HepG2 (cell line): ENCODE data around the gene SMIM1. TPM values are rescaled to one million over a fixed set of nuclear protein-coding genes. Genes with fewer than 3 reads are reported as not detected.

ENCODE experiments used
- BORCS8-MEF2B ChIP-seq: sonication (generic); formaldehyde crosslinking; IDR thresholded peaks from 2 replicates; pipeline ENCODE4 v1.8.0; 2022; ENCODE audit warnings: mild to moderate bottlenecking, missing genetic modification reagents
- HMGXB4 ChIP-seq, 2 experiments: sonication (generic) in 1 of 2; formaldehyde crosslinking in 1 of 2; IDR thresholded peaks; 2 replicates each; pipeline versions ENCODE4 v1.4.0 to v1.6.1; 2018 to 2020; ENCODE audit warnings: missing genetic modification reagents in 2 of 2, borderline replicate concordance in 1 of 2, low read depth in 1 of 2, mild to moderate bottlenecking in 1 of 2, missing biosample characterization in 1 of 2
- NR1H2 ChIP-seq: sonication (generic); formaldehyde crosslinking; IDR thresholded peaks from 2 replicates; pipeline ENCODE4 v1.8.1; 2022; ENCODE audit warnings: low read depth, missing genetic modification reagents, borderline replicate concordance
- NR2F2 ChIP-seq: IDR thresholded peaks from 2 replicates; pipeline ENCODE4 v1.6.1; 2012; ENCODE audit warnings: low read depth, inconsistent platforms, borderline replicate concordance
- NRL ChIP-seq: sonication (generic); formaldehyde crosslinking; IDR thresholded peaks from 2 replicates; pipeline ENCODE4 v1.5.0; 2020; ENCODE audit warnings: missing genetic modification reagents, mild to moderate bottlenecking, moderate library complexity, borderline replicate concordance
- PHF8 ChIP-seq: sonication (generic); formaldehyde crosslinking; IDR thresholded peaks from 2 replicates; pipeline ENCODE4 v1.5.0; 2020; ENCODE audit warnings: missing genetic modification reagents
- RAD21 ChIP-seq: fragments of 450-650 bp; formaldehyde crosslinking; IDR thresholded peaks from 2 replicates; pipeline ENCODE4 v1.5.0; 2020; ENCODE audit warnings: mild to moderate bottlenecking
- RNF219 ChIP-seq: sonication (generic); formaldehyde crosslinking; IDR thresholded peaks from 2 replicates; pipeline ENCODE4 v1.5.0; 2020; ENCODE audit warnings: mild to moderate bottlenecking, missing genetic modification reagents
- RXRA ChIP-seq: sonication (generic); formaldehyde crosslinking; IDR thresholded peaks from 2 replicates; pipeline ENCODE4 v1.5.1; 2020; ENCODE audit warnings: missing genetic modification reagents
- THAP11 ChIP-seq: IDR thresholded peaks from 2 replicates; pipeline ENCODE4 v1.6.1; 2016; ENCODE audit warnings: missing biosample characterization, missing genetic modification reagents
- ZNF235 ChIP-seq: sonication (generic); formaldehyde crosslinking; IDR thresholded peaks from 2 replicates; pipeline ENCODE4 v1.8.1; 2023; ENCODE audit warnings: mild to moderate bottlenecking, missing genetic modification reagents, borderline replicate concordance
- ZNF383 ChIP-seq: sonication (generic); formaldehyde crosslinking; IDR thresholded peaks from 2 replicates; pipeline ENCODE4 v1.4.0; 2020; ENCODE audit warnings: missing genetic modification reagents, mild to moderate bottlenecking, borderline replicate concordance
- ZNF496 ChIP-seq: sonication (generic); formaldehyde crosslinking; IDR thresholded peaks from 2 replicates; pipeline ENCODE4 v1.8.1; 2023; ENCODE audit warnings: mild to moderate bottlenecking, moderate library complexity, missing genetic modification reagents; ENCODE audit not compliant: insufficient replicate concordance
- ZNF576 ChIP-seq: sonication (generic); formaldehyde crosslinking; IDR thresholded peaks from 2 replicates; pipeline ENCODE4 v1.4.0; 2020; ENCODE audit warnings: mild to moderate bottlenecking, missing genetic modification reagents
- ZNF724P ChIP-seq: sonication (generic); formaldehyde crosslinking; IDR thresholded peaks from 2 replicates; pipeline ENCODE4 v1.8.0; 2022; ENCODE audit warnings: missing genetic modification reagents, borderline replicate concordance
- ZNF75D ChIP-seq: sonication (generic); formaldehyde crosslinking; IDR thresholded peaks from 2 replicates; pipeline ENCODE4 v1.8.1; 2023; ENCODE audit warnings: missing genetic modification reagents, mild to moderate bottlenecking, borderline replicate concordance
- ZSCAN29 ChIP-seq: sonication (generic); formaldehyde crosslinking; conservative IDR thresholded peaks from 2 replicates; pipeline ENCODE4 v1.4.0; 2020; ENCODE audit warnings: mild to moderate bottlenecking, missing genetic modification reagents
- polyA plus RNA-seq, 8 experiments: library from polyadenylated mRNA; depleted of rRNA in 3 of 8; stranded (reverse) in 7 of 8; unstranded in 1 of 8; fragments of >200 nt; fragmentation: Illumina TruSeq in 4 of 8; extraction: Trizol in 4 of 8; gene quantifications; 2 replicates each; pipeline versions ENCODE4 v1.2.1 to v1.2.3, GENCODE V29; 2011 to 2016; ENCODE audit warnings: low read depth in 4 of 8, missing spikeins in 1 of 8, mixed read lengths in 1 of 8; ENCODE audit not compliant: insufficient read depth in 1 of 8
- total RNA-seq, 5 experiments: library from RNA; depleted of rRNA; stranded (reverse); fragments of >200 nt; fragmentation: Illumina TruSeq; extraction: Trizol; gene quantifications; 2 replicates each; pipeline ENCODE4 v1.2.3, GENCODE V29; 2016; ENCODE audit warnings: low read depth in 1 of 5
- TF ChIP-seq, protein P1 (sequence below): IDR thresholded peaks from 2 replicates; pipeline ENCODE4 v1.6.1; 2018; ENCODE audit warnings: missing genetic modification reagents
- TF ChIP-seq, protein P2 (sequence below): sonication (generic); formaldehyde crosslinking; IDR thresholded peaks from 2 replicates; pipeline ENCODE4 v1.4.0; 2020; ENCODE audit warnings: mild to moderate bottlenecking, missing genetic modification reagents
- TF ChIP-seq, protein P3 (sequence below): IDR thresholded peaks from 2 replicates; pipeline ENCODE4 v1.6.1; 2016; ENCODE audit warnings: missing genetic modification reagents, missing compliant biosample characterization

SMIM1 gene
- total and polyA plus RNA-seq, 2 of the 13 experiments (the other 11 are each of a cell fraction or from before 2014, with no cell fraction given) = 12.4 to 56.3 TPM

GRCh38 chr1:3772715-3773571 lies at the start of gene SMIM1 (continued):
- TF ChIP-seq RNF219 (CRISPR knock-in tag) (no peak), ZNF576 (0 out of 2 replicates have a peak, but pooled peaks have one; percentile 40), PHF8 (CRISPR knock-in tag) (peak; percentile 35), ZNF235 (0 out of 2 replicates have a peak, but pooled peaks have one; percentile 46), ZNF724P (CRISPR knock-in tag) (peak; percentile 68; the same call in 1 of the 2 replicates), ZNF383 (CRISPR knock-in tag) (0 out of 2 replicates have a peak, but pooled peaks have one; percentile 54), BORCS8-MEF2B (peak; percentile 79), THAP11 (CRISPR knock-in tag) (no peak), RAD21 (CRISPR knock-in tag) (peak; percentile 21; the same call in 1 of the 2 replicates), HMGXB4 (CRISPR knock-in tag; IDR thresholded peaks at IDR 0.05; ENCODE audit: borderline replicate concordance in 1 of 2, low read depth in 1 of 2) (peak in 1 of 2 experiments; percentile 44; a peak in 1 of 4 replicates), NRL (CRISPR knock-in tag) (peak; percentile 65), RXRA (CRISPR knock-in tag) (peak; percentile 15; the same call in 1 of the 2 replicates), ZNF496 (CRISPR knock-in tag) (no peak), NR2F2 (no peak), ZNF75D (CRISPR knock-in tag) (no peak), NR1H2 (CRISPR knock-in tag) (no peak), ZSCAN29 (CRISPR knock-in tag) (no peak)
- TF ChIP-seq, protein P1, sequence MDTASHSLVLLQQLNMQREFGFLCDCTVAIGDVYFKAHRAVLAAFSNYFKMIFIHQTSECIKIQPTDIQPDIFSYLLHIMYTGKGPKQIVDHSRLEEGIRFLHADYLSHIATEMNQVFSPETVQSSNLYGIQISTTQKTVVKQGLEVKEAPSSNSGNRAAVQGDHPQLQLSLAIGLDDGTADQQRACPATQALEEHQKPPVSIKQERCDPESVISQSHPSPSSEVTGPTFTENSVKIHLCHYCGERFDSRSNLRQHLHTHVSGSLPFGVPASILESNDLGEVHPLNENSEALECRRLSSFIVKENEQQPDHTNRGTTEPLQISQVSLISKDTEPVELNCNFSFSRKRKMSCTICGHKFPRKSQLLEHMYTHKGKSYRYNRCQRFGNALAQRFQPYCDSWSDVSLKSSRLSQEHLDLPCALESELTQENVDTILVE = no peak
- TF ChIP-seq, protein P2, sequence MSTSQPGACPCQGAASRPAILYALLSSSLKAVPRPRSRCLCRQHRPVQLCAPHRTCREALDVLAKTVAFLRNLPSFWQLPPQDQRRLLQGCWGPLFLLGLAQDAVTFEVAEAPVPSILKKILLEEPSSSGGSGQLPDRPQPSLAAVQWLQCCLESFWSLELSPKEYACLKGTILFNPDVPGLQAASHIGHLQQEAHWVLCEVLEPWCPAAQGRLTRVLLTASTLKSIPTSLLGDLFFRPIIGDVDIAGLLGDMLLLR (CRISPR knock-in tag) = peak; percentile 78; the same call in 1 of the 2 replicates
- TF ChIP-seq, protein P3, sequence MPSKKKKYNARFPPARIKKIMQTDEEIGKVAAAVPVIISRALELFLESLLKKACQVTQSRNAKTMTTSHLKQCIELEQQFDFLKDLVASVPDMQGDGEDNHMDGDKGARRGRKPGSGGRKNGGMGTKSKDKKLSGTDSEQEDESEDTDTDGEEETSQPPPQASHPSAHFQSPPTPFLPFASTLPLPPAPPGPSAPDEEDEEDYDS = no peak; the same call in 1 of the 2 replicates
